Ascending aorta (tissue), 2 donors: ENCODE results near the gene THRB. TPM values are rescaled to one million over a fixed set of nuclear protein-coding genes. Genes with fewer than 3 reads are reported as not detected.

ENCODE experiments used
- DNase-seq, 2 donors: peaks; one replicate each; pipeline ENCODE4 v3.0.0-alpha.2; 2019; ENCODE audit warnings: low spot score in 2 of 2
- H3K27ac ChIP-seq, 2 donors: fragments of 200-600 bp; sonication (generic); one replicate each; pipeline ENCODE4 v1.5.1; 2016 to 2017; ENCODE audit warnings: mild to moderate bottlenecking in 1 of 2
- H3K27me3 ChIP-seq: fragments of 200-600 bp; sonication (generic); one replicate; pipeline ENCODE4 v1.5.1; 2017
- H3K36me3 ChIP-seq, 2 donors: fragments of 200-600 bp; sonication (generic); one replicate each; pipeline ENCODE4 v1.5.1; 2016
- H3K4me1 ChIP-seq, 2 donors: fragments of 200-600 bp; sonication (generic); one replicate each; pipeline ENCODE4 v1.5.1; 2016 to 2017; ENCODE audit warnings: mild to moderate bottlenecking in 1 of 2
- H3K4me3 ChIP-seq, 2 donors: fragments of 200-600 bp; sonication (generic); one replicate each; pipeline ENCODE4 v1.5.1; 2016 to 2017; ENCODE audit warnings: mild to moderate bottlenecking in 1 of 2
- H3K9me3 ChIP-seq, 2 donors: fragments of 200-600 bp; sonication (generic); one replicate each; pipeline ENCODE4 v1.5.1; 2016
- CTCF ChIP-seq, 3 experiments: fragments of 200-600 bp in 2 of 3; fragments of 450-650 bp in 1 of 3; sonication (generic) in 2 of 3; IDR thresholded peaks; one replicate each; pipeline ENCODE4 v1.5.1; 2016 to 2019; ENCODE audit warnings: antibody characterized with exemption in 3 of 3, mild to moderate bottlenecking in 1 of 3, moderate library complexity in 1 of 3
- intact Hi-C: fragments of 100-400 bp; cut with DNase I; formaldehyde crosslinking; loops from one replicate; pipeline ENCODE4 v1.15.1; 2023
- total RNA-seq: library from RNA; depleted of rRNA; stranded (reverse); fragments of >200 nt; gene quantifications from one replicate; pipeline ENCODE4 v1.1.0, GENCODE V29; 2016

THRB gene
- total RNA-seq, 1 donor from 2014 or later: 24.7 TPM

DNA sequence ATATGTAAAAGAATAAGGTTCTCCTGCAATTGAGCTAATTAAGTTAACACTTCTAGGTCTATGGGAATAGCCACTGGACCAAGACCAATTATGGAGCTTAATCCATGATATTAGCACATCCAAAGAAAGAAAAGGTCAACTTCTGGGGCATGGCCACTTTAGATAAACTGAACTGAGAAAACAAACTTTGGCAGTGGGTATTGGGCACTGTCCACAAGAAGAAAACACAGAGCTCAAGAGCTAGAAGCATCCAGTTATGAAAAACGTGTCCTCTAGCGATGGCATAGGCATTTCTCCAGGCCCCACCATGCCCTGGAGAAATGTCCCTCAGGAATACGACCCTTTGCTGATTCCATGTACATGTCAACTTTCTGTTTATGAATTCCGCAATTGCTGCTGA lies 87.8 kb downstream of the THRB start:
- Histone ChIP-seq H3K9me3 (no peaks in the 10 kb centered on the region), H3K4me3 (no peak overlapping the region), H3K36me3 (no peaks in the 10 kb centered on the region), H3K27me3 (no peaks in the 10 kb centered on the region), H3K4me1 (peaks cover 0 to 1% of the 10 kb centered on the region in 2 donors), H3K27ac (no peak overlapping the region)
- DNase-seq: no peak
- no peak for TF ChIP-seq CTCF (IDR thresholded peaks at IDR 0.05)
- intact Hi-C loops: no loop called here

GRCh38 chr3:24405057-24405456 lies 89.6 kb downstream of the THRB start:
- H3K4me1 ChIP-seq: peaks cover 3 to 14% of the 10 kb centered on the region in 2 donors
- H3K27ac ChIP-seq: no peak overlapping the region
- H3K36me3 ChIP-seq: no peaks in the 10 kb centered on the region
- TF ChIP-seq CTCF (IDR thresholded peaks at IDR 0.05): no peak
- no peak for DNase-seq
- H3K4me3 ChIP-seq: no peak overlapping the region
- no peaks in the 10 kb centered on the region for H3K27me3 ChIP-seq
- no peaks in the 10 kb centered on the region for H3K9me3 ChIP-seq
- intact Hi-C loops: no loop called here

GRCh38 chr3:24401811-24402185 lies 92.9 kb downstream of the THRB start:
- no peak for DNase-seq
- H3K27me3 ChIP-seq: no peaks in the 10 kb centered on the region
- peak overlapping the region; percentile 46 to 71 for H3K27ac ChIP-seq
- H3K36me3 ChIP-seq: no peaks in the 10 kb centered on the region
- intact Hi-C loops: loop anchor here (5.0 kb wide), 1 partner anchor 76 kb away; no protein-coding TSS in a partner anchor
- no peak for TF ChIP-seq CTCF (IDR thresholded peaks at IDR 0.05)
- H3K9me3 ChIP-seq: no peaks in the 10 kb centered on the region
- H3K4me1 ChIP-seq: peaks cover 4 to 14% of the 10 kb centered on the region in 2 donors
- H3K4me3 ChIP-seq: no peak overlapping the region

DNA sequence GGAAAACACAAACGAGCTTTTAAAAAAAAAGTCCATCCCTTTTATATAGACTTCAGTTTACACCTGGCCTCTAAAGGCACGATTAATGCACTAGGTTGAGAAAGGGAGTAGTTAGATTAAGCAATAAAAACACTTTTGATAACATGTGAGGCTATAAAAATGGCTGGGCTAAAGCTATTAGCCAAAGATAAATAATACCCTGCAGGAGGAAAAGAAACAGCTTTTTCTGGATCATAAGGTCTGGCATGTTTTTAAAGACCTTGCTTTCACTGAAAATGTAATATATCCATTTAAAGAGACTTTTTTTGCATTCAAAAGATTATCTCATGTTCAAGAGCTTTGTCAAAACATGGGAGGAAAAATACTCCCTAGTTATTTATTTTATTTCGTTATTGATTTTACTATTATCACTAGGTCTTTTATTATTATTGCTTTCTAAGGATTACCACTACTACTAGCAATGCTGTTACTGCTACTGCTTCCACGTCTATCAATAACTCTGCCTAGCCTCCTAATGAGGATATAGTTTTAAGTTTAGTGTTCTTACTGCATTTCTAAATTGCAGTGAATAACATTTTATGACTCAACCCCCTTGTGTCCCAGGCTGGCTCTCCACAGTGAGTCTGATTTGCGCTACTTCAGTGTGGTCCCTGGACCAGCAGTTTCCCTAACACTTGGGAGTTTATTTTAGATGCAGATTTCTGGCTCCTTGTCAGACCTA lies 93.4 kb downstream of the THRB start:
- Histone ChIP-seq H3K4me1 (peaks cover 4 to 14% of the 10 kb centered on the region in 2 donors), H3K36me3 (no peaks in the 10 kb centered on the region), H3K4me3 (no peak overlapping the region), H3K27me3 (no peaks in the 10 kb centered on the region), H3K27ac (peak overlapping the region; percentile 68 to 71), H3K9me3 (no peaks in the 10 kb centered on the region)
- no peak for DNase-seq
- intact Hi-C loops: loop anchor here (5.0 kb wide), 1 partner anchor 76 kb away; no protein-coding TSS in a partner anchor
- TF ChIP-seq CTCF (IDR thresholded peaks at IDR 0.05): no peak

- TF ChIP-seq CTCF (IDR thresholded peaks at IDR 0.05): no peak
- intact Hi-C loops: loop anchor here (5.0 kb wide), 1 partner anchor 77 kb away; no protein-coding TSS in a partner anchor
- Histone ChIP-seq H3K4me1 (peaks cover 4 to 14% of the 10 kb centered on the region in 2 donors), H3K4me3 (no peak overlapping the region), H3K36me3 (no peaks in the 10 kb centered on the region), H3K9me3 (no peaks in the 10 kb centered on the region), H3K27me3 (no peaks in the 10 kb centered on the region), H3K27ac (peak overlapping the region; percentile 68 to 71)
- DNase-seq: no peak
Observed at GRCh38 chr3:24400450-24400849, 94.2 kb downstream of the THRB start.
